Caco-2 (cell line): ENCODE data around the gene GALNT18. TPM values are rescaled to one million over a fixed set of nuclear protein-coding genes. Genes with fewer than 3 reads are reported as not detected.

Source experiments
- BruUV-seq: library from RNA; stranded (reverse); fragments of 400-500 nt; replicated peaks from 2 replicates; lab custom pipeline; 2021; lab: Mats Ljungman, UMichigan
- CTCF ChIA-PET: fragments of 300-600 bp; sonication (Branson Sonifier 250); formaldehyde crosslinking; loops from one replicate; lab custom pipeline; 2022; ENCODE audit warnings: antibody characterized with exemption; lab: Charles Lee
- POLR2A ChIA-PET: fragments of 300-600 bp; sonication (Branson Sonifier 250); formaldehyde crosslinking; loops from one replicate; lab custom pipeline; 2022; ENCODE audit warnings: antibody characterized with exemption; lab: Charles Lee
- DNase-seq, 2 experiments: peaks; one replicate each; pipeline versions ENCODE4 v3.0.0 to v3.0.0-alpha.2; 2020 to 2022
- H3K27me3 ChIP-seq: replicated peaks from 2 replicates; pipeline ENCODE4 v1.6.0; 2011; ENCODE audit warnings: low read length; ENCODE audit not compliant: control insufficient read depth, insufficient read depth
- H3K36me3 ChIP-seq: 2 replicates; pipeline ENCODE4 v1.5.1; 2011; ENCODE audit warnings: low read length; ENCODE audit not compliant: control insufficient read depth, insufficient read depth
- H3K4me1 ChIP-seq: fragments of 250-450 bp; sonication (Bioruptor Pico); 2 replicates; pipeline ENCODE4 v1.5.1; 2020; ENCODE audit warnings: mild to moderate bottlenecking
- H3K4me3 ChIP-seq: 2 replicates; pipeline ENCODE4 v1.5.1; 2011; ENCODE audit warnings: low read depth, mild to moderate bottlenecking, control low read depth, low read length
- H3K9me3 ChIP-seq: fragments of 250-450 bp; sonication (Bioruptor Pico); 2 replicates; pipeline ENCODE4 v1.5.1; 2020; ENCODE audit warnings: mild to moderate bottlenecking, moderate library complexity
- H3K27ac Mint-ChIP-seq: one replicate; pipeline ENCODE4 v1.8.0; 2022; ENCODE audit warnings: mixed read lengths; ENCODE audit not compliant: unreplicated experiment
- H3K27me3 Mint-ChIP-seq: one replicate; pipeline ENCODE4 v1.8.0; 2022; ENCODE audit warnings: mixed read lengths; ENCODE audit not compliant: insufficient read depth, unreplicated experiment
- H3K36me3 Mint-ChIP-seq: one replicate; pipeline ENCODE4 v1.8.0; 2022; ENCODE audit warnings: mild to moderate bottlenecking, mixed read lengths; ENCODE audit not compliant: insufficient read depth, unreplicated experiment
- H3K4me1 Mint-ChIP-seq: one replicate; pipeline ENCODE4 v1.8.0; 2022; ENCODE audit warnings: low read depth, mixed read lengths; ENCODE audit not compliant: unreplicated experiment
- H3K4me3 Mint-ChIP-seq: one replicate; pipeline ENCODE4 v1.8.0; 2022; ENCODE audit warnings: mild to moderate bottlenecking, moderate library complexity, mixed read lengths; ENCODE audit not compliant: unreplicated experiment
- H3K9me3 Mint-ChIP-seq: one replicate; pipeline ENCODE4 v1.8.0; 2022; ENCODE audit warnings: mixed read lengths; ENCODE audit not compliant: unreplicated experiment
- intact Hi-C: fragments of 100-400 bp; cut with micrococcal nuclease; formaldehyde crosslinking; loops from one replicate; pipeline ENCODE4 v1.10.0; 2022; ENCODE audit not compliant: unreplicated experiment
- total RNA-seq: library from RNA; stranded (reverse); gene quantifications from 2 replicates; pipeline ENCODE4 v1.2.3, GENCODE V29; 2022
- TF ChIP-seq, protein P1 (sequence below), 2 experiments: fragments of 200-600 bp in 1 of 2; IDR thresholded peaks; 1 replicate in 1 of 2; 2 replicates in 1 of 2; pipeline versions ENCODE4 v1.5.1 to v1.8.0; 2011 to 2022; ENCODE audit warnings: antibody characterized with exemption in 1 of 2, control low read depth in 1 of 2, inconsistent platforms in 1 of 2, low read depth in 1 of 2, low read length in 1 of 2, mild to moderate bottlenecking in 1 of 2, moderate library complexity in 1 of 2; ENCODE audit not compliant: insufficient read depth in 1 of 2, severe bottlenecking in 1 of 2, unreplicated experiment in 1 of 2

The GALNT18 gene
- total RNA-seq, 1 experiment from 2014 or later: 0.43 TPM

- Histone ChIP-seq H3K27me3 (0 out of 2 replicates have a peak, but pooled peaks cover 1% of the 10 kb centered on the region), H3K9me3 (no peaks in the 10 kb centered on the region), H3K4me3 (no peak overlapping the region), H3K4me1 (no peaks in the 10 kb centered on the region), H3K36me3 (no peaks in the 10 kb centered on the region)
- no peak for DNase-seq
- CTCF ChIA-PET: no interaction called here
- BruUV-seq: no TSS peak
- Mint-ChIP-seq H3K36me3 (no peaks in the 10 kb centered on the region), H3K27me3 (peaks cover 15% of the 10 kb centered on the region), H3K4me3 (no peak overlapping the region), H3K4me1 (no peaks in the 10 kb centered on the region), H3K9me3 (no peaks in the 10 kb centered on the region), H3K27ac (no peak overlapping the region)
- intact Hi-C loops: no loop called here
- POLR2A ChIA-PET: no interaction called here
- TF ChIP-seq, protein P1, sequence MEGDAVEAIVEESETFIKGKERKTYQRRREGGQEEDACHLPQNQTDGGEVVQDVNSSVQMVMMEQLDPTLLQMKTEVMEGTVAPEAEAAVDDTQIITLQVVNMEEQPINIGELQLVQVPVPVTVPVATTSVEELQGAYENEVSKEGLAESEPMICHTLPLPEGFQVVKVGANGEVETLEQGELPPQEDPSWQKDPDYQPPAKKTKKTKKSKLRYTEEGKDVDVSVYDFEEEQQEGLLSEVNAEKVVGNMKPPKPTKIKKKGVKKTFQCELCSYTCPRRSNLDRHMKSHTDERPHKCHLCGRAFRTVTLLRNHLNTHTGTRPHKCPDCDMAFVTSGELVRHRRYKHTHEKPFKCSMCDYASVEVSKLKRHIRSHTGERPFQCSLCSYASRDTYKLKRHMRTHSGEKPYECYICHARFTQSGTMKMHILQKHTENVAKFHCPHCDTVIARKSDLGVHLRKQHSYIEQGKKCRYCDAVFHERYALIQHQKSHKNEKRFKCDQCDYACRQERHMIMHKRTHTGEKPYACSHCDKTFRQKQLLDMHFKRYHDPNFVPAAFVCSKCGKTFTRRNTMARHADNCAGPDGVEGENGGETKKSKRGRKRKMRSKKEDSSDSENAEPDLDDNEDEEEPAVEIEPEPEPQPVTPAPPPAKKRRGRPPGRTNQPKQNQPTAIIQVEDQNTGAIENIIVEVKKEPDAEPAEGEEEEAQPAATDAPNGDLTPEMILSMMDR (IDR thresholded peaks at IDR 0.05; ENCODE audit: insufficient read depth in 1 of 2, low read depth in 1 of 2, low read length in 1 of 2, severe bottlenecking in 1 of 2, unreplicated experiment in 1 of 2): no peak
Measured at GRCh38 chr11:11297578-11297977, 324.2 kb downstream of the GALNT18 start.

DNA sequence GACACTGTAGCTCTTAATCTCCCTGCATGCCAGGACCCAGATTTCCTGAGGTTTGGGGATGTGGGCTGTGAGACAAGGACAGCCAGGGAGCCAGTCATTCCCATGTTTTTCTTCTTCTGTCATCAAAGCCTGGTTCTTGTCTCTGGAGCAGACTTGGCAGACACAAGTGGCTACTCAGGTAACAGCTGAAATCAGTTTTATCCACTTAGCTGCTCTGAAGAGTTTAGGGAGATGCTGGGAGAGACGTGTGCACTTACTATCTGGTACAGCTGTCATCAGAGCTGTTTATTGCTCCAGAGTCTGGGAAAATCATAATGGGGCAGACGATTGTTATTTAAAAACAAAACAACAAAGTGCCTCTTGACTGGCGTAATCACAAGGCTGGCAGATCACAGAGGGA is 325.4 kb downstream of the GALNT18 start:
- H3K4me3 Mint-ChIP-seq: no peak overlapping the region
- H3K9me3 Mint-ChIP-seq: no peaks in the 10 kb centered on the region
- 0 out of 2 replicates have a peak, but pooled peaks cover 1% of the 10 kb centered on the region for H3K27me3 ChIP-seq
- no peaks in the 10 kb centered on the region for H3K36me3 Mint-ChIP-seq
- no peaks in the 10 kb centered on the region for H3K9me3 ChIP-seq
- H3K27me3 Mint-ChIP-seq: peaks cover 15% of the 10 kb centered on the region
- H3K4me1 ChIP-seq: no peaks in the 10 kb centered on the region
- TF ChIP-seq, protein P1 (IDR thresholded peaks at IDR 0.05; ENCODE audit: insufficient read depth in 1 of 2, low read depth in 1 of 2, low read length in 1 of 2, severe bottlenecking in 1 of 2, unreplicated experiment in 1 of 2): no peak
- DNase-seq: no peak
- no peak overlapping the region for H3K27ac Mint-ChIP-seq
- intact Hi-C loops: no loop called here
- no peaks in the 10 kb centered on the region for H3K36me3 ChIP-seq
- CTCF ChIA-PET: no interaction called here
- no peaks in the 10 kb centered on the region for H3K4me1 Mint-ChIP-seq
- BruUV-seq: no TSS peak
- POLR2A ChIA-PET: no interaction called here
- H3K4me3 ChIP-seq: no peak overlapping the region

- Mint-ChIP-seq H3K4me3 (no peak overlapping the region), H3K9me3 (no peaks in the 10 kb centered on the region), H3K4me1 (no peaks in the 10 kb centered on the region), H3K27ac (no peak overlapping the region), H3K27me3 (peaks cover 5% of the 10 kb centered on the region), H3K36me3 (no peaks in the 10 kb centered on the region)
- Histone ChIP-seq H3K4me1 (no peaks in the 10 kb centered on the region), H3K27me3 (0 out of 2 replicates have a peak, but pooled peaks cover 1% of the 10 kb centered on the region), H3K36me3 (no peaks in the 10 kb centered on the region), H3K4me3 (no peak overlapping the region), H3K9me3 (no peaks in the 10 kb centered on the region)
- ChIA-PET CTCF (no interaction called here), POLR2A (no interaction called here)
- intact Hi-C loops: no loop called here
- BruUV-seq: no TSS peak
- no peak for DNase-seq
- TF ChIP-seq, protein P1 (IDR thresholded peaks at IDR 0.05; ENCODE audit: insufficient read depth in 1 of 2, low read depth in 1 of 2, low read length in 1 of 2, severe bottlenecking in 1 of 2, unreplicated experiment in 1 of 2): no peak
Measured at GRCh38 chr11:11294551-11294855, 327.3 kb downstream of the GALNT18 start.
